Measurements from ENCODE around the gene OR5F1. TPM values are rescaled to one million over a fixed set of nuclear protein-coding genes. Genes with fewer than 3 reads are reported as not detected.

The OR5F1 gene
- not detected for total RNA-seq

DNA sequence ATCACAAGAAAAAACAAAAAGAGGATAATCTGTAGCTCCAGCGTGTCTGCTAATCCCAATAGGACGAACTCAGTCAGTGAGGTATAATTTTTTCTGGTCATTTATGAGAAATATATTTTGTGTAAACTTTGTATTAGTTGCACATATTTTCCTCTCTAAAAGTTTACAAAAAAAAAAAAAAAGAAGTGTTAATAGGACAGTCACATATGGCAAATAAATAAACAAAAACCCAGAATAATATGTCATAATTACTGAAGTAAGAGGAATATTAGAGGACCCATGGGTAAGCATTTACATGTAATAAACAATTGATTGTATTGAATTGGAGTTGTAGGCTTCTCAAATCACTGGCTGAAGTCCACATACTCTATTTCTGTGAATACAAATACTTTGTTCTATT lies at the start of gene OR5F1:
OR5F1 (minus strand) TSS at position 101 of the 400 bp plus-strand sequence; CDS start at position 101, 0 bp downstream.
- POLR2A ChIA-PET, result no interaction called here
- H3K4me1 Mint-ChIP-seq, result no peaks in the 10 kb centered on the region
- DNase-seq, result no peak
- H3K27ac Mint-ChIP-seq, result no peak within 1 kb of the TSS
- CTCF ChIA-PET, result no interaction called here
- peaks cover 21% of the 10 kb centered on the region for H3K9me3 Mint-ChIP-seq
- no peak within 1 kb of the TSS for H3K4me3 Mint-ChIP-seq
- H3K27me3 Mint-ChIP-seq, result no peaks in the 10 kb centered on the region
- H3K36me3 Mint-ChIP-seq (ENCODE audit: low read depth), result no peaks in the 10 kb centered on the region

DNA sequence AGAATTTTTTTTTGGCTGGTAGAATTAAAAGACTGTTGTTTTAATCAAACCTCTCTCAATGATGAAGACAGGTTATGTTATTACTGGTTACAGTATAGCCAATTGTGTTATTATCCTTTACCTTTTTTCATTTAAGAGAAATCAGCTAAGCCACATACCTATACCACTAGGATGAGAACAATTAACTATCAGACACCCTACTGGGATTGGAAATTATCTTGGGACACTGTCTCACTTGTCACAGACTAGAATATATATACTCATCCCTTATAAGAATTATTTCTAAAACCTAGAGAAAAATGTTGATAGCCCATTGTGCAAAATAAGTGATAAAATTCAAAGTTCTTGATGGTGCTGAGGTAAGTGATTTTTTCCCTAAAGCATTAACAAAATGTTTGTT lies 32.9 kb upstream of the OR5F1 start, which contains the start of gene OR5AS1:
OR5AS1 (plus strand) TSS at position 301 of the 400 bp plus-strand sequence. CDS start 2,765 bp downstream, outside the sequence.
- POLR2A ChIA-PET, result no interaction called here

DNA sequence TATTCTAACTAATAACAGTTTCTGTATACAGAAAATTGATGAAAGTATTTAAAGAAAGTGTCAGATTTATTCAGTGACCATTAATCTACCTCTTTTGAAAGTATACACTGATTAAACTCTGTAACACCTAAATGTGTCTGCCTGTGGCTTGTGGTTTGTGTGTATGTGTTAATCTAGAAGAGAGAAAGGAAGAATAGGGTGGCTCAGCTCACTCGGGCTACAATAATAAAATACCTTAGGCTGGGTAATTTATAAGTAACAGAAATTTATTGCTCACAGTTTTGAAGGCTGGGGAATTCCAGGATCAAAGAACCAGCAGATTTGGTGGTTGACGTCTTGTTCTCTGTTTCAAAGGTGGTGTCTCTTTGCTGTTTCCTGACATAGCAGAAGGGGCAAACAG lies 19.4 kb upstream of the OR5F1 start:
- H3K36me3 Mint-ChIP-seq (ENCODE audit: low read depth), result no peaks in the 10 kb centered on the region
- H3K27ac Mint-ChIP-seq, result no peak overlapping the region
- CTCF ChIA-PET, result no interaction called here
- no peaks in the 10 kb centered on the region for H3K4me1 Mint-ChIP-seq
- no peaks in the 10 kb centered on the region for H3K27me3 Mint-ChIP-seq
- peaks cover 10% of the 10 kb centered on the region for H3K9me3 Mint-ChIP-seq
- POLR2A ChIA-PET, result no interaction called here
- no peak for DNase-seq
- no peak overlapping the region for H3K4me3 Mint-ChIP-seq

More for the DNA sequence above, 32.9 kb upstream of the OR5F1 start, which contains the start of gene OR5AS1:
- peaks cover 10% of the 10 kb centered on the region for H3K9me3 Mint-ChIP-seq
- DNase-seq, result no peak
- H3K4me1 Mint-ChIP-seq, result no peaks in the 10 kb centered on the region
- H3K36me3 Mint-ChIP-seq (ENCODE audit: low read depth), result no peaks in the 10 kb centered on the region
- no peaks in the 10 kb centered on the region for H3K27me3 Mint-ChIP-seq
- no peak within 1 kb of the TSS for H3K27ac Mint-ChIP-seq
- CTCF ChIA-PET, result no interaction called here
- no peak within 1 kb of the TSS for H3K4me3 Mint-ChIP-seq

DNA sequence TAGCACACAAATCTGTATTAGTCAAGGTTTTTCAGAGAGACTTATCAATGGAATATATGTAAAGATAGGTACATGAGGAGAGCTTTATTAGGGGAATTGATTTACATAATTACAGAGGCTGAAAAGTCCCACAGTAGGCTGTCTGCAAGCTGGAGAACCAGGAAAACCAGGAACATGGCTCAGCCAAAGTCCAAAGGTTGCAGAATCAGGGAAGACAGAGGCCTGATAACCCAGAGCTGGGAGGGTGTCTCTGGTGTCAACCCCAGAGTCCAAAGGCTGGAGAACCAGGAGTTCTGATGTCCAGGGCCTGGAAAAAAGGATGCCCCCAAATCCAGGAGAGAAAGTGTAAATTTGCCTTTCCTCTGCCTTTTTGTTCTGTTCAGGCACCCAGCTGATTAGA lies 16.3 kb upstream of the OR5F1 start:
- no peaks in the 10 kb centered on the region for H3K36me3 Mint-ChIP-seq (ENCODE audit: low read depth)
- H3K4me1 Mint-ChIP-seq, result no peaks in the 10 kb centered on the region
- CTCF ChIA-PET, result no interaction called here
- H3K4me3 Mint-ChIP-seq, result no peak overlapping the region
- POLR2A ChIA-PET, result no interaction called here
- no peak overlapping the region for H3K27ac Mint-ChIP-seq
- H3K9me3 Mint-ChIP-seq, result peaks cover 6% of the 10 kb centered on the region
- DNase-seq, result no peak
- H3K27me3 Mint-ChIP-seq, result no peaks in the 10 kb centered on the region

DNA sequence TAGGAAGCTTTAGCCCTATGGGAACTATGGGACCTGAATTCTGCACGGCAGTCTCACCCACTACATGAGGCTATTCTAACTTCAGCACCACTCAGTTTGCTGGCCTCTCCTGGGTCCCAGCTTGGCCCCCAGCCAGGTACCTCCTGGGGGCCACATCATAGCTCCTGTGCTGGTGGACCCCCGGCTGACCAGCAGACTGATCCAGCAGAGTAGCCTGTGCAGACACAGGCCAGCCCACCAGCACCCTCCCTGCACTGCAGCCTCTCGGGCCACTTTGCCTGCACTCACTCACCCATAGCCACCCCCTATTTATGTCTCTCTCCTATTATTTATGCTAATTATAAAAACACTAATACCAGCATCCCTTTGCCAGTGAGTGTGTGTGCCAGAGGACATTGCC lies 23.5 kb downstream of the OR5F1 start:
- ChIA-PET POLR2A (no interaction called here), CTCF (no interaction called here)
- H3K9me3 Mint-ChIP-seq, result peaks cover 9% of the 10 kb centered on the region
- H3K27ac Mint-ChIP-seq, result no peak overlapping the region
- H3K36me3 Mint-ChIP-seq (ENCODE audit: low read depth), result no peaks in the 10 kb centered on the region
- H3K27me3 Mint-ChIP-seq, result no peaks in the 10 kb centered on the region
- no peaks in the 10 kb centered on the region for H3K4me1 Mint-ChIP-seq
- no peak overlapping the region for H3K4me3 Mint-ChIP-seq
- DNase-seq, result no peak

DNA sequence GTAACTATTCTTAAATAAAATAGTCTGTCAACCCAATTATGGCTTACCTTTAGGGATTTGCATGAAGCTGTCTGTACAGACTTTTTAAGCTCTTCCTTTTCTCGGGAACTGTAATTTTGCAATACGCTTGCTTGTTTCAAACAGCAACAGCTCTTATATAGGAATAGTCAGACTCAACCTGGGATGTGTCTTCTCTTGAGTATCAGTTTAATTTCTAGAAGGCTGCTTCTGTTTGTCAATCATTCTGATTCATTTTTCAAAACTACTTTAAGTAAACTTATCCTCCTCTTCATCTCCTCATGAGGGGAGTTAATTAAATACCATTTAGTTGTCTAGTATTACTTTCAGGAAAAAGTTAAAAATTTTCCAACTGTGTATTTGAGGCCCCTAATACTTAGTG lies 24.6 kb downstream of the OR5F1 start, which contains the start of gene OR10AG1:
OR10AG1 (minus strand) TSS at position 101 of the 400 bp plus-strand sequence; CDS start at position 63, 38 bp downstream.
- ChIA-PET CTCF (no interaction called here), POLR2A (no interaction called here)
- H3K27me3 Mint-ChIP-seq, result no peaks in the 10 kb centered on the region
- H3K27ac Mint-ChIP-seq, result no peak within 1 kb of the TSS
- H3K4me1 Mint-ChIP-seq, result no peaks in the 10 kb centered on the region
- no peak within 1 kb of the TSS for H3K4me3 Mint-ChIP-seq
- no peaks in the 10 kb centered on the region for H3K36me3 Mint-ChIP-seq (ENCODE audit: low read depth)
- no peak for DNase-seq
- H3K9me3 Mint-ChIP-seq, result peaks cover 9% of the 10 kb centered on the region

DNA sequence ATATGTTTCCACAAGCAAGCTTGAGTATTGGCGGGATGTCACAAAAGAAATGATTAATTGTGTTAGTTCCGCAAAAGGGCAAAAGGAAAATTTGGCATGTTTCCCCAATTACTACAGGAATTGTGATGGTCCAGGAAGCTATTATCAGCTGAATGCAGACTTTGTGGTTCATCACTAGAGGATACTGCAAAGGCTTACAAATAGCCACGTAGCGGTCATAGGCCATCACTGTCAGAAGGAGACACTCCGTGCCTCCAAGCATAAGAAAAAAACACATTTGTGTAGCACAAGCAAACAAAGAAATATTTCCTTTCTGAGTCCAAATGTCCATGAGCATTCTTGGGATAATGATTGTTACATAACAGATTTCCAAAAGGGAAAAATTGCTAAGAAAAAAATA lies 26.5 kb downstream of the OR5F1 start:
- Mint-ChIP-seq H3K27me3 (no peaks in the 10 kb centered on the region), H3K4me3 (no peak overlapping the region), H3K36me3 (ENCODE audit: low read depth) (no peaks in the 10 kb centered on the region), H3K27ac (no peak overlapping the region), H3K4me1 (no peaks in the 10 kb centered on the region), H3K9me3 (peaks cover 9% of the 10 kb centered on the region)
- DNase-seq, result no peak
- ChIA-PET CTCF (no interaction called here), POLR2A (no interaction called here)

DNA sequence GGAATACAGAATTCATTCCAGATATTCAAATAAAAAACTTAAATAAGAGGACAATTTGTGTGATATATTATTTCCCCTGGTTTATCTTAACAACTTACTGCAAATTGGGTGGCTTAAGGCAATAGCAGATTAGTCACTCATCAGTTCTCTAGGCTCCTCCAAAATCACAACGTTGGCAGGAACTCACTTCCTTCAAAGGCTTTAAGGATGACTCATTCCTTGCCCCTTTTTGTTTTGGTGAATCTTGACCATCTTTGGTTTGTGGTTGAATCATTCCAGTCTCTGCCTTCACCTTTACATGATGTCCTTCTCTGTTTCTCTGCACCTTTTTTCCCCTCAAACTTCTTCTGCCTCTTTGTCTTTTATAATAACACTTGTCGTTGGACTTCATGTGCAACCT lies 28.0 kb downstream of the OR5F1 start:
- Mint-ChIP-seq H3K9me3 (peaks cover 3% of the 10 kb centered on the region), H3K4me1 (no peaks in the 10 kb centered on the region), H3K36me3 (ENCODE audit: low read depth) (no peaks in the 10 kb centered on the region), H3K27me3 (no peaks in the 10 kb centered on the region), H3K27ac (no peak overlapping the region), H3K4me3 (no peak overlapping the region)
- ChIA-PET POLR2A (no interaction called here), CTCF (no interaction called here)
- DNase-seq, result no peak

DNA sequence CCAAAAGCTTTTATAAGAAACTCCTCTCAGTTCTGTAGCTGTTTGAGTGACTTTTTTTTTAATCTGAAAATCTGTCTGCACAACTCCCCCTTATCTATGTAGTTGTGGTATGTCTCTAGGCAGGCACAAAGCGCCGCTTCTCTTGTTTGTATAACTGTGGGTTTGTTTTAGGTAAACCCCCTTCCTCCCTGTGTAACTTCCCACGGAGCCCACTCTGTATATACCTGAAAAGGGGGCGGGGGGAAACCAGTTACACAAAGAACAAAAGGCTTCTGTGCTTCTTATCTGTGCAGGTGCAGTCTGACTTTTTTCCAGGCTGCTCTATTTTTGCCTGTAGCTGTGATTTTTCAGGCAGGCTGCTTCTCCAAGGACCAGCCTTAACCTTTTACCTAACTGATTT lies 37.9 kb downstream of the OR5F1 start:
- Mint-ChIP-seq H3K27ac (no peak overlapping the region), H3K36me3 (ENCODE audit: low read depth) (no peaks in the 10 kb centered on the region), H3K9me3 (peaks cover 3% of the 10 kb centered on the region), H3K27me3 (no peaks in the 10 kb centered on the region), H3K4me1 (no peaks in the 10 kb centered on the region), H3K4me3 (no peak overlapping the region)
- DNase-seq, result no peak
- POLR2A ChIA-PET, result no interaction called here
- CTCF ChIA-PET, result no interaction called here

DNA sequence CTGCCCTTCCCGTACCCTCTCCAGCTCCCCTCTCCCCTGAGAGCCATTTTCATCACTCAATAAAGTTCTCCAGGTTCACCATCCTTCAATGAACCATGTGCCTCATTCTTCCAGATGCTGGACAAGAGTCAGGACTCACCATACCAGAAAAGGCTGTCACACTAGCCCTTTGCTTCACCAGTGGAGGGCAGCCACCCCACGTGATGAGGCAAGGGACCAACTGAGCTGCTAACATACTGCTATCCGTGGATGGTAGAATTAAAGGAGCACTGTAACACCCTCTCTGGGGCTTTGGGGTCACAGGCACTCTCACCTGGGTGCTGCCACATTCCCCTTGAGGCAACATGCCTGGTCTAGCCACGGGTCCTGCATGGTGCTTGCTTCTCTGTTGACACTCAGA lies 45.1 kb downstream of the OR5F1 start:
- CTCF ChIA-PET, result no interaction called here
- H3K36me3 Mint-ChIP-seq (ENCODE audit: low read depth), result no peaks in the 10 kb centered on the region
- no peak for DNase-seq

More for the DNA sequence above, 45.1 kb downstream of the OR5F1 start:
- Mint-ChIP-seq H3K9me3 (peaks cover 7% of the 10 kb centered on the region), H3K4me3 (no peak overlapping the region), H3K27me3 (no peaks in the 10 kb centered on the region), H3K27ac (no peak overlapping the region), H3K4me1 (no peaks in the 10 kb centered on the region)
- POLR2A ChIA-PET, result no interaction called here

Other genes starting within 250 kb of the OR5F1 start
- gene OR5D13, start 221.2 kb downstream of the OR5F1 start, total RNA-seq, result not detected
- gene OR5D14, start 199.1 kb downstream of the OR5F1 start, total RNA-seq, result not detected
- not detected for gene OR5L1, start 183.3 kb downstream of the OR5F1 start, total RNA-seq
- gene OR5D18, start 175.0 kb downstream of the OR5F1 start, total RNA-seq, result not detected
- gene OR5L2, start 167.4 kb downstream of the OR5F1 start, total RNA-seq, result not detected
- gene OR5D16, start 155.9 kb downstream of the OR5F1 start, total RNA-seq, result not detected
- not detected for gene TRIM51, start 111.3 kb downstream of the OR5F1 start, total RNA-seq
- not detected for gene OR5W2, start 80.0 kb downstream of the OR5F1 start, total RNA-seq
- not detected for gene OR5I1, start 58.2 kb downstream of the OR5F1 start, total RNA-seq
- gene OR10AG1, start 24.7 kb downstream of the OR5F1 start, total RNA-seq, result not detected
- not detected for gene OR5AS1, start 33.0 kb upstream of the OR5F1 start, total RNA-seq
- gene OR8I2, start 98.7 kb upstream of the OR5F1 start, total RNA-seq, result not detected
- gene OR8H2, start 109.1 kb upstream of the OR5F1 start, total RNA-seq, result not detected
- gene OR8H3, start 127.7 kb upstream of the OR5F1 start, total RNA-seq, result not detected
- not detected for gene OR8J3, start 145.6 kb upstream of the OR5F1 start, total RNA-seq
- not detected for gene OR8K5, start 165.7 kb upstream of the OR5F1 start, total RNA-seq
- not detected for gene OR5J2, start 182.0 kb upstream of the OR5F1 start, total RNA-seq
- not detected for gene OR5T2, start 239.6 kb upstream of the OR5F1 start, total RNA-seq